Activated CD8-positive, alpha-beta memory T cell treated with anti-CD3 and anti-CD28 coated beads, Interleukin-2, amount 50 U/mL, for 24 hours (primary cell): ENCODE results near the gene GSG1L.

Experiments used
- DNase-seq: peaks from one replicate; pipeline ENCODE4 v3.0.0-alpha.2; 2020; ENCODE audit errors: extremely low read depth

Gene GSG1L

DNA sequence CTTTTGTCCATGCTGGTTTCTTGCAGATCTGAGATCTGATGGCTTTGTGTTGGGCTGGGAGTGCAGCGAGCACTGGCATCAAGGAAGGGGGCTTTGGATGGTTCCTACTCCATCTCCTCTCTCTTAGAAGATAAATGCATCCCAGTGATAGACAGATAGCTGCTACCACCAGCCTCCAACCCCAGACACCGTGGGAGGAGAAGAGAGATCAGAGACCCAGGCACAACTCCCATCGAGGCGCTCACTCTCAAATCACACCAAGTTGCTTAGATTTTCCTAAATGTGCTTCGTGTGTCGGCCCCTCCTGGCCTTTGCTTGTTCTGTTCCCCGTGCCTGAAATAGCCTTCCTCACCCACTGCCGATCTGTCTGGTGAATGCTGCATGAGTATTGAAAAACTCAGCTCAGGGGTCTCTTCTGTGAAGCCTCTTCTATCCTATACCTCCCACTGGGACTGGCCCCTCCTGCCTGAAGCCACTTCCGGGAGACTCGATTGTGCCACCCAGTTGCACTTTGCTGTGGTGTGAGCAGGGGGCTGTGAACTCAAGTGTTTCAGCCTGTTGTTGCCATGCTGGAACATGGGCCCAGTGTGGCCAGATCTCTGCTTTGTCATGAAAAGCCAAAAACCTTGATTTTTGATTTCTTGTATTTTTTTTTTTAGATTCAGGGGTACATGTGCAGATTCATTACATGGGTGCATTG, 242.7 kb downstream of the GSG1L start:
- no peak for DNase-seq

DNA sequence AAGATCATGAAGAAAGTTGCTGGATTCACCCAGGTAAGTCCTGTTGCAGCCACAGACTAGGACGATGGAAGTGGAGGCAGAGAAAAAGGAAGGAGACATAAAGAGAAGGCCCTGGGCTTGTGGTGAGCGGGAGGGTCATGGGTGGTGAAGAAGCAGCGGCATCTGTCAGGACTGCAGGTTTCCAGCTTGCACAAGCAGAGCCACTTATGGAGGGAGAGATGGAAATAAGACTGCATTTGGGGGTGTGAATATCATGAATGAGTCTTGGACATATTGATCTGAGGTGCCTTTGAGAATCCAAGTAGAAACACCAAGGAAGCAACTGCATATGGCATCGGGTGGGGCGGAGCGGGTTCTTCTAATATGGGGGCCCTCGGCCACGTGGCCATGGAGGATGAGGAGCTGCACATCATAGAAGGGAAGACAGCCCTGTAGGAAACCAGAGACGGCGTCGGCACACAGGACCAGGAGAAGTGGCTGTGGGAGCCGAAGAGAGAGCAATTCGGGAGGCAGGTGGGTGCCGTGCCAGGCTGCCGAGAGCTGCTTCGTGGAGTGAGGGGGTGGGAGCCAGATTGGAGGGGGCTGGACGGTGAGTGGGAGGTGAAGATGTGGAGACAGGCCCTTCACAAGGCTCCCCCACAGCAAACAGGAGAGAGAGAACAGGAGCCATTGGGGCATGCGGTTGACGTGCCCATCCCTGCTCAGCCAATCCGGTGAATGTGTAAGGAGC, 243.5 kb downstream of the GSG1L start:
- no peak for DNase-seq

DNA sequence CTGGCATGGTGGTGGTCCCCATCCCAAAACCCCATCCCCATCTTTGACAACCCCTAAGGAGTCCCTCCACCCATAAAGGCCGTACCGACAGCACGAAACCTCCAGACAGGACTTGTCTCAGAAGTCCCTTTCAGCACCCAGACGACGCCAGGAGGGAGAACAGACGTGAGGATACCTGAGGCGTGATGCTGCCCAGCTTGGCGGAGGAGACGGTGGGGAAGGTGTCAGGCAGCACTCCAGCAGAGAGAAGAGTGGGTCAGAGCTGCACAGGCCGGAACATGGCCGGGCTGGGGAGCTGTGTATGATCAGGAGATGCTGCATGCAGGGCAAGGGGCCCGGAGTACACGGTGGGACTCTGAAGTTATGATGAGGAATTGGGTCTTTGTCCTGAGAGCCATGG, 244.2 kb downstream of the GSG1L start:
- no peak for DNase-seq

DNA sequence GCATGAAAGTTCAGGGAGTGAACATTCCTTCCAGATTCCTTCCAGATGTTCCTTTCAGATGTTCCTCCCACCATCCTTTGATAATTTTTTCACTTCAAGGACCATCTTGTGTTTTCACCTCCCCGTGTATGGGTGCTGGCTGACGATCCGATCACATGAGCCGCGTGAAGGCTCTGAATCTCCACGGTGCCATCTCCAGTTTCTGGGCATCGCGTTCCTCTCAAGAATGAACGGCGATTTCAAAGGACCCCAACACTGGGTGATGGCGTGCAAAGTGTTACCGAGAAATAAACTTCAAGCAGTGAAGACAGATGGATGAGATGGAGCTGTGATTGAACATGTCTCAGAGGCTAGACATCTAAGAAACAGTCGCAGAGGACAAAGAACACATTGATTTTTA, 245.3 kb downstream of the GSG1L start:
- DNase-seq, result no peak

DNA sequence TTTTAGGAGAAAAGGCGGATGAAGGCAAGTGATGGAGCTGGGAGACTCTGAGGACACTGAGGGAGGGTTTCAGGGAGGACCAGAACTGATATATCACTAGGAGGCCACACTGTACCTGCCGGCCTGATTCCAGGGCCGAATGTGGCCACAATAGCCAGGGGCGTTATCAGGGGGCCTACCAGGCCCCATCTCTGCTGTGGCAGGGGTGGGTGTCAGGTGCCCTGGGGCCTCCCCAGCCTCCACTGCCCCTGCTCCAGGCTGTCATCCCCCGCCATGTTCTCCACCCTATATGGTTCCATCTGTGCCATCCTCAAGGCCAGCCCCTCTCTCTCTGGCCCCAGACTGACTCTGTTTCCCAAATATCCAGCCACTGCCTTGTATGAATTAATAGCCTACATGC, 246.5 kb downstream of the GSG1L start:
- no peak for DNase-seq

DNA sequence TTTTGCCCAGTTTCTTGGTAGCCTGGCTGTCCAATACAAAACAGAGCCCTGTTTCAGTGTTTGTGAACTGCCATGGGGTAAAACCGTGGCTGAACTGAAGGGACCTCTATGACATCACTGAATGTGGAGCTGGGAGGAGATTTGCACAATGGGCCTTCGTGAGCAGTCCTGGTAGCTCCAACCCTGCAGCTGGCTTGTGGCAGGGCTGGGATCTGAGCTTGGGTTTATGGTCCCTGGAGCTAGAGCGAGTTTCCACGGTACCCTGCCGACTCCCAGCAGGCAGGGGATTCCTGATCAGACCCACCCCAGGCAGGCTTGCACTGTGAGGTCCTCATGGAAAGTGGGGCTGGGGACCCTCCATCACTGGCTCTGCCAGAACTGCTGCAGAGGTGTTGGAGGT, 247.0 kb downstream of the GSG1L start:
- DNase-seq, result no peak

DNA sequence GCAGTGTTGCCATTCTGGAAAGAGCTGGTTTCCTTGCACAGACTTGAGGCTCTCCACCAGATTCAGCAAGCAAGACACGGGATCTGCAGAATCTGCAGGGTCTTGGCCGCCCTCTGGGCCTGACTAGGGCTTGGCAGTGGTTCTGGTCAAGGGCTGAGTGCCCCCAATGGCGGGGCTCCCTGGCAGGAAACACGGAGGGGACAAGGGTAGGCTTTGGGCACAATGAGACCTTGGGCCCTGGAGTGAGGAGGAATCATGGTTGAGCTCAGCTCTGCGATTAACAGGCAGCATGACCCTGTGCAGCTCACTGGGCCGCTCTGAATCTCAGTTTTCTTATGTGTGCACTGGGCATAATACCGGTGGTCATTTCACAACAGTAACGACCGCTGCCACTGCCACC, 249.9 kb downstream of the GSG1L start:
- no peak for DNase-seq

DNA sequence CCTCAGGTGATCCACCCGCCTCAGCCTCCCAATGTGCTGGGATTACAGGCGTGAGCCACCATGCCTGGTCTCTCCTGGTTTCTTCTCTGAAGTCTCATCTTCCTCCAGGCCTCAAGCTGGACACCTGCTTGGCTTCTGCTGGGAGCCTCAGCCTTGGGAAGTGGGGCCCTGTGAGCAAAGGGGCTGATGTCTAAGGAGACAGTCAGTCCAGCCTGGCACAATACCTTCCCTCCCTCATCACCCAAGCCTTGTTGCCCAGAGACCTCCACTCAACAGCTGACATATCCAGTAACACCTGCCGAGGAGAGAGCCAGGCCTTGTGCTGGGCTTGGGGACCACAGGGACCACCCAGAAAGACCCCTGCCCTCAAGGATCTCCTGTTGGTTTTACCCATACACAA, 251.6 kb downstream of the GSG1L start:
- no peak for DNase-seq

DNA sequence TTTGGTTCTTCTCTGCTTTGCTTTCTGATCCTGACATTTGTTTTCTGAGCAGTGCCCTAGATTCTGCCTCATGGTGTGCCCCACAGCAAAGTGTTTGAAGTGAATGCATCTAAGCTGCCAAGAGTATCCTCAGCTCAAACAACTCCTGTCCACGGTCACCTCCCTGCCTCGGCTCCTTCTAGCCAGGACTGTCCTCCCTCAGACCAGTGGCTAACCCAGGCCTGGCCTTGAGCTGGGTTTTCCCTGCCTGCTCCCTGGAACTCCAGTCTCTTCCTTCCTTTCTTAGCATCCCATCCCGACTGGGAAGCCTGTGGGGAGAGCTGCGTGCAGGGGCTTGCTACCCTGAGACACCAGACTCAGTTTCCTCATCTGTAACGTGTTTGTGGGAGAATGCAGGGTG, 256.5 kb downstream of the GSG1L start:
- DNase-seq, result no peak

DNA sequence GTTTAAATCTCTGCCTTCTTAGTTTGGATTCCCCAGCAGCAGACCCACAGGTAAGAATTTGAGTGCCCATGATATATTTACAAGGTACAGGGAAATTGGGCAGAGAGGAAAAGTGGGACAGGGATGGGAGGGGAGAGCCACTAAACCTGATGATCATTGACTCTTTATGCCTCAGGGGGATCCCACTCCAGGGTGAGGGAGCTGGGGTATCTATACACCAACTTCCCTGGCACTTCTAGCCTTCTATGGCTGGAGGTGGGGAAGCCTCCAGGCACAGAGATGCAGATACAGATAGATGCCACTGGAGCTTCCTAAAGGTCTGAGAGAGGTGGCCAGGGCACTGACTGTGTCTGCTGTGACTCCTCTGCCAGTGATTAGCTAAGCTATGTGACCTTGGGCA, 257.1 kb downstream of the GSG1L start:
- no peak for DNase-seq

DNA sequence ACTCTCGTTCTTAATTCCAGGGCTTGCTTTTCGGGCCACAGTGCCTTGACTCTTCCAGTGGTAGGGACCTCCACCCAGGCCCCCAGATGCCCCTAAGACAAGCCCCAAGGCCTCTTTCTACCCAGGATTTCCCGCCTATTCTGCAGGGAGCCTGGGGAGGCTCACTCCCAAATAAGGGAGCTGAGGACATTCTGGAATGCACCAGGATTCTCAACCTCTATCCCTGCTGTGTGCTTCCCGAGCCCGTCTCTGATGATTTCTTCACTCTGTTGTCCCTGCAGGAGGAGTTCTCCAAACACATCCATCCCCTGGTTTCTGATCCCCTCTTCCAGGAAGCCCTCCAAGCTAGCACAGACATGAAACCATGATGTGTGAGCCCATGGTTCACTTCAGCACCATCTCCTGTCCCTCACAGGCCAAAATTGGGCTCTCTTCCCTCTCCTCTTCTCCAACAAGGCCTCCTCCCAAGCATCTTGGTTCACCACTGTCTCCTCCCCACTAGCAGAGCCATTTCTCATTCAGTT, 257.6 kb downstream of the GSG1L start:
- no peak for DNase-seq

DNA sequence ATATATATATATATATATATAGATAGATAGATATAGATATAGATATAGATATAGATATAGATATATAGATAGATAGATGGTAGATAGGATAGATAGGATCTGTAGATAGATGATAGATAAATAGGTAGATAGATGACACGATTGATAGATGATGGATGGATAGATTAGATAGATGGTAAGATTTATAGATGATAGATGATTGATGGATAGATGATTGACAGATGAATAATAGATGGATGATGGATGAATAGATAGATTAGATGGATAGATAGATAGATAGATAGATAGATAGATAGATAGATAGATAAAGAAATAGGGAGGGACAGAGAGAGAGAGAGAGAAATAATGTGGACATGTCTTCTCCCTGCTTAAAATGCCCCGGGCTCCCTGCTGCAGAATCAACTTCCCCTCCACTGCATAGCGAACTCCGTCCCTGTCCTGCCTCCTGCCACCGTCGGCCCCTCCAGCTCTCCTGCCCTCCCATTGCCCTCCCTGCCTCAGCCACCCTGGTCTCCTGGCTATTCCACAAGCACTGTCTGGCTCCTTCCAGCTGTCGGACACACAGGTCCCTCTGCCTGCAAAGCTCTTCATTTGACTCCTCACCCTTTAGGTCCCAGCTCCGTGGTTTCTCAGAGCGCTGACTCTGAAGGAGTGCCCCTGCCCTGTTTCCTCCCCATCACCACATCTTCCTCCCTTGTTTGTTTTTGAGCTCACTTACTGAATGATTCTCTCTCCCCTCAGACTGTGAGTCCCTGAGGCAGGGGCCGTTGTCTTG, 259.6 kb downstream of the GSG1L start:
- DNase-seq, result no peak

DNA sequence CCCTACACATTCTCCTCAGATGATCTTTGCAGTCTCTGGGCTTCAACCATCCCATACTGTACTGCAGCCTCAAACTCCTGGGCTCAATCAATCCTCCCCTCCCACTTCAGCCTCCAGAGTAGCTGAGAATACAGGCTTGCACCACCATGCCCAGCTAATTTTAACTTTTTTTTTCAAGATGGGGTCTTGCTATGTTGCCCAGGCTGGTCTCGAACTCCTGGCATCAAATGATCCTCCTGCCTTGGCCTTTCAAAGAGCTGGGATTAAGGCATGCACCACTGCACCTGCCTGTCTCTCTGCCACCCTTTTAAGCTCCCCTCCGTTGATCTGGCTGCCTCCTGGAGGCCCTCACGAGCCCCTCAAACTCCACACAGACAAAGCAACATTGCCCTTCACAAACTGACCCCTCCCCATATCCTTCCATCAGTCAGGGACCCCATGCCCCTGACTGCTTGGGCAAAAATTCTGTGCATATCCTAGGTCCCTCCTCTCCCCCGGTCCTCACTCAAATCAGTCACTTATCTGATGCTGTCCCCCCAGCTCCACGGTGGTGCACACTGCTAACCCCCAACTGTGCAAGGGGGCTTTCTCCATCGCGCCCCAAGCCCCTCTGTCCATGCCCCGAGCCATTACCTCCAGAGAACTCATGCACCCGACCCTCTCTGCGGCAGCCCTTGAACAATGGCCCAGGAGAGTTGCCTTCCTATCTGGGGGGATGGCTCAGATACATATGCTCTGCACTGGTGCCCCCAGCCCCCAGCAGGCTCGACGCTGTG, 260.7 kb downstream of the GSG1L start:
- no peak for DNase-seq

DNA sequence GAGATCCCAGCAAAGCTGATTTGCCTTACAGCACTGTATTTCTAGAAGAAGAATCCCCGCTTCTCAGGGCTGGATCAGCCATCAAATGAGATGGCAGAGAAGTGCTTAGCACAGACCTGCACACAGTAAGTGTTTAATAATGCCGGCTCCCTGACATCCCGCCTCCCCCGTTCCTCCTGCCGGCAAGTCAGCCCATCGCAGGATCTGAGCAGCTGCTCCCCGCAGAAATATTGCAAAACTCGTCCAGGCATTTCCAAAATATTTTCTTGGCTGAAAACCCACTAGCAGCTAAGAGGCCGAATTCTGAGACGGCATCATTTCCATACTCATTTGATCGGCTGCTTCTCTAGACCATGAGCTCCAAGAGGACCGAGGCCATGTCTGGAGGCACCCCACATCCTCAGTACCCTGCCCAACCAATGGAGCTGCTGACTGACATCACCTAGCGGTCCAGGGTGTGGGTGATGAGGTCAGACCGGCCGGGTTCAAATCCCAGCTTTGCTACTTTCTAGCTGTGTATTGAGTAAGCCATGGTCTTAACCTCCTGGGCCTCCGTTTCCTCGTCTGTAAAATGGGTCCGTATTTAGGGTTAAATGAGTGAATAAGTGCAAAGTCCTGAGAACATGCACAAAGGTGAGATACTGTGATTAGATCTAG, 262.1 kb downstream of the GSG1L start:
- DNase-seq, result no peak

DNA sequence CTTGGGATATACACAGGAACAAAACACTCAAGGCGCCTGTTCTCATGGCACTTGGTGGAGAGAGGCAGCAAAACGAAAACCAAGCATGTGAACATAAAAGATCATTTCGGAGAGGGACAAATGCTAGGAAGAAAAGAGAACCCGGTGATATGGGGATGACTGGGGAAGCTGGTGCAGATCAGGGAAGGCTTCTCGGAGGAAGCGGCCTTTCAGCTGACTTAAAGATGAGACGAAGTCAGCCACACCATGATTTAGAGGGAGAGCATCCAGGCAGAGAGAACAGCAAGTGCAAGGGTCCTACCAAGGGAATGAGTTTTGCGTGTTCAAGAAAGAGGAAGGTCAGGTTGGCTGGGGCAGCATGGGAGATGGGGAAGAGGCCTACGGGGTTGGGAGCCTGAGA, 262.7 kb downstream of the GSG1L start:
- no peak for DNase-seq

DNA sequence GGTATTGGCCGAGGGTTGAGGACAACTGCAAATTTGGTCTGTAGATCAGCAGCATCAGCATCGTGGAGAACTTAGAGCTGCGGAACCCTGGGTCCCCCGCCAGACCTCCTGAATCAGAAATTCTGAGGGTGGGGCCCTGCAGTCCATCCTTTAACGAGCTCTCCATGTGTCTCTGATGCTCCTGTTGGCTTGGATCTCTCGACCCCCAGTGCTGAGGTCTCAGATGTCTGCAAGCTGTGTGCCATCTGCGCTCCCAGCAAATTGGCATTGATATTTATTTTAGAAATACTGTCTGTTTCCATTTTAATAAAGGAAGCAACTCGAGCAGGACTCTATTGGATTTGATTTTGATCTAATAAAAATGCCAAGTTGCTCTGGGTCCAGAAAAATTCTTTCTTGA, 263.6 kb downstream of the GSG1L start:
- no peak for DNase-seq

DNA sequence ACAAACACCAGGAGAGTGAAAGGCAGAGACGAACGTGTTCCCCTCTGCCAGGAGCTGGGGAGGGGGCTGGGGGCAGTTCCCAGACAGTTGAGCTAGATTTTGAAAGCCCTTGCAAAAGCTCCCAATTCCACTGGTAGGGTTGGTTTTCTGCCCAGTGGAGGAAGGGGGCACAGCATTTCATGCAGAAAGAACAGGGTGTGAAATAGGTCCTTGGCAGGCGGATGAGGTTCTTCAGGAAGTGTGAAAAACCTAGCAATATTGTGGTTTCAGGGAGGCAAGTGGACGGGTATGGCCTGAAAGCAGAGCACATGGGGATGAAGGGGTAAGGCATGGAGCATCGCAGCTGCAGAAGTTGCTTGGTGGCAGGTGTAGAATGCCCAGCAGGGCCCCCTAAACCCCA, 265.3 kb downstream of the GSG1L start:
- no peak for DNase-seq

DNA sequence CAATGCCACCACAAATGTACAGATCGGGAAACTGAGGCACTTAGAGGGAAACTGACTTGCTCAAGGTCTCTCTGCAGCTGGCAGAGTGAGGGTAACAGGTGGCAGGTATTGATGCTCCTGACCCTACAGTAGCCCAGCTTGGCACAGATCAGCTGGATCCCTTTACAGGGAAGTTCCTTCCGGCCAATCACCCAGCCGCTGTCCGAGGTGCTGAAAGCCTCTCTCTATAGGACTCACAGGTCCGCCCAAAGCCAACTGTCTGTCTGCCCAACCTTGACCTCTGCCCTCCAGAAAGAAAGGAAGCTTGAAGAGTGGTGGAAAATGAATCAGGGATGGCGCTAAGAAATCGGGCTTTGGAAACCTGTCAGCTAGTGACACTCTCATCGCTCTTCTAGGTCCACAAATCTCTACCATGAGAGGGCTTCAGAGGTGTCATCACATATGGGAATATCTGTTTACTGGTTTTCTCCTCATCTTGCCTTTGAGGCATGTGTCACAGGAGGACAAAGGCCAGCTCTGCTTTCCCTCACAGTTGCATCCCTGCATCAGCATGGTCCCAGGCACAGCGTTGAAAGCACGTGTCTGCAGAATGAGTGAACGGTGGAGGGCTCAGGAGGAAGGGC, 267.4 kb downstream of the GSG1L start:
- DNase-seq, result no peak

DNA sequence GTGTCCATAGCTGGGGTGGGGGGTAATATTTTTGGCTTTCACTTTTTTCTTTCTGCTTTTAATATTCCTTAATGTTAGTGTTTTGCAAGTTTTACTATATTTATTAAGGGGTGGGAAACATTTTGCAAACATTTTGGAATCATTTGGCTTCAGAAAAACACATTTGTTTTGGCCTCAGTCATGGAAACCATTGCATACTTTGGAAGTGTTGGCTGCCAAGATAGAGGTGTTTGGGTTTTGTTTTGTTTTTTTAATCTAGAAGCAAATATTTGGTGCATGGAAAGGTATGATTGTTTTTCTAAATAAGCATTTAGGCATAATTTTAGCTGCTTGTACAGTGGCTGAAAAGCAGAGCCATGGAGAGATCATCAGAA, 270.3 kb downstream of the GSG1L start:
- DNase-seq, result no peak

DNA sequence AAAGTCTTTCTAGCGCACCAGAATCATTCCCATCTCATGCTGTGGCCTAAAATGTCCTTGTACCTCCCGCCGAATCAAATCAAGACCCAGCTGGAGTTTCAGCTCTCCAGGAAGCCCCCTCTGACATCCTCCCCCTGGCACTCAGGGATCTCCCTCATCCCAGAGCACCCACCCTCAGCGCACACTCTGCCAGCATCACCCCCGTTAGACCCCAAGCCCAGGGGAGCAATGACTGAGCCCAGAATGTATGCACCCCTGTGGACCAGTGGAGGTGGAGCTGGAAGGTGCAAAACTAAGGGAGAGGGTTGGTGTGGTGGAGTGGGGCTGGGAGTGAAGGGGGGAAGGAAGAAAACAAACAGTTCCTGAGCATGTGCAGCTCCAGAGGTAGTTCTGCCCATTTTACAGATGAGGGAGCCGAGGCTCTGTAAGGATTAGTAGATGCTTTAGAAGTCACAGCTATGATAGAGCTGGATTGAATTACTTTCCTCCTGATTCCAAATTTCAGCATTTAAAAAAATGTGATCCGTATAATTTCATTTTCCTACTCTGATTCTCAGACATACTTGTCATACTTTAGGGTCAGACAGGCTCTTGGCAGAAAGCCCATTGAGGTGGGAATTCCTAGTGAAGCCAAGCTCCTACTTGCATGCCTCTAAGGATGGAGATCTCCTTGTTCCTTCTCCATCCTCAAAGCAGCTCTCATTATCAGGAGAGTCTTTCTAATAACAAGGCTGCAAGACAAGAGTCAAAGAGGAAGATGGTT, 270.8 kb downstream of the GSG1L start:
- DNase-seq, result no peak
